ENCODE data around the gene DPYD.

The DPYD gene

DNA sequence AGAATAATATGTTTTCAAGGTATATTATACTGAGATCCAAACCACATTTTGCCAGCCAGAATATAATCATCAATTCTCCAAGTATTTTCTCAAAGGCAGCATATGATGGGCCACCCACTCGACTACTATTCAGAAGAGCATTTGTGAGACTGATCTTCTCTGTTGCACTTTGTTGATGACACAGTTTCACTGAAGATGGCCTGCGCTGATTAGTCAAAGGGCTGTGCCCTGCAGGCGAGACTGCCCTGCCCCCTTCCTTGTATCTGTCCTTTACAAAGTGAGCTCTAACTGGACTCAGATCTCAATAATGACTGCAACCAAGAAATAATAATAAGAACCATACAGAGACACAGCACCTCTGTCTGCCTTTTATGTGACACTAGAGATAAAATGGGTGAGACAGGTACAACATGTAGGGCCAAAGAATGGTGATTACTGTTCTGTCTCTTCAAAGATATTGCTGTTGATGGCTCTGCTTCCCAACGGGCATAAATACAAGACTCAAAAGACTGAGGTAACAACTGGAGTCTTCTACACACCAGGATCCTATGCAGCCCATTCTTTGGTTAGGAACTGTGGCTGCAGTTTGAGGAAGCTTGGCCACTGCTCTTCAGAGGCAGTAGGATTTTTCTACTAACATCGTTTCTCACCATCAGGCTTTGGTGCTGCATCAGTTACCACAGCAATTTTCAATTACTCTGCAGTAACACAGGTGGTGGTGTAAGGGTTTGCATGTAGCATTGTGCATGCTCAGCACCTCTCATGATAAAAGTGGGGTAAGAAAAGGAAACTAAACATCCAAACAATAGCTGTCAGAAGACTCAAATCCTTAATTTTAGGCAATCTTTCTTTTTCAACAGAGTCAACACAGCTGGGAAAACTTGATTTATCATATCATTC is 718.1 kb downstream of the DPYD start:
- no peak for DNase-seq (ENCODE audit: low read depth in 2 of 2)

DNA sequence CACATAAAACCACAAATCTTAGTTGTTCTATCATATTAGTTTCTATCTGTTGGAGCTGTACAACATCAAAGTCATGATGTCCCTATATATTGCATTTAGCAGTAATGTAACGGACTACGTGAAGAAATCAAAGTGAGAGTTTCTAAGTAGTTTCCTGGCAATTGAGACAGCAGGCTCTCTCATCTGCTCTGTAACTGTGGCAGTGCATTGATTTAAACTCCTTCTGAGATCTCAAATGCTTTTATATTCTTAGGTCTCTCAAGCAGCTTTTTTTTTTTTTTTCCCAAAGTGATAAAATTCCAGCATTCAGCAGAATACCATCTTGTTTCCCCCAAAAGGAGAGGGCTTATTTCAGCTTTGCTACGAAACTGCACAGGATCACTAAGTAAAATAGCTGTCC is 719.2 kb downstream of the DPYD start:
- DNase-seq (ENCODE audit: low read depth in 2 of 2): no peak

DNA sequence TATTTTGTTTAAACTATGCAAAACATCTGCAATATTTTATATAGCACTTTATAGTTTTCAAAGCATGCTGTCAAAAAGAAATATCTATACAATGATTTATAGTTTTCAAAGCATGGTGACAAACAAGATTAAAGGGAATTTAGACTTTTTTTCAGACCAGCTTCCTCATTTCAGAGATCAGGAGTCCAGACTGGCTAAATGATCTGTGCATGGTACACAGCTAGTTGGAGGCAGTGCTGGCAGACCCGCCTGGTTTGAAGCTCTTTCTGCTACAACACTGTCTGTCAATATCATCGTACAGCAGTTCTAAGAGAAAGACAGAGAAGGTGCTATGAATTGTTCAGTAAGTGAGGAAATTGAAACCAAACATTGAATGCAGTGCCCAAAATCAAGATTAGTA is 720.2 kb downstream of the DPYD start:
- no peak for DNase-seq (ENCODE audit: low read depth in 2 of 2)

DNA sequence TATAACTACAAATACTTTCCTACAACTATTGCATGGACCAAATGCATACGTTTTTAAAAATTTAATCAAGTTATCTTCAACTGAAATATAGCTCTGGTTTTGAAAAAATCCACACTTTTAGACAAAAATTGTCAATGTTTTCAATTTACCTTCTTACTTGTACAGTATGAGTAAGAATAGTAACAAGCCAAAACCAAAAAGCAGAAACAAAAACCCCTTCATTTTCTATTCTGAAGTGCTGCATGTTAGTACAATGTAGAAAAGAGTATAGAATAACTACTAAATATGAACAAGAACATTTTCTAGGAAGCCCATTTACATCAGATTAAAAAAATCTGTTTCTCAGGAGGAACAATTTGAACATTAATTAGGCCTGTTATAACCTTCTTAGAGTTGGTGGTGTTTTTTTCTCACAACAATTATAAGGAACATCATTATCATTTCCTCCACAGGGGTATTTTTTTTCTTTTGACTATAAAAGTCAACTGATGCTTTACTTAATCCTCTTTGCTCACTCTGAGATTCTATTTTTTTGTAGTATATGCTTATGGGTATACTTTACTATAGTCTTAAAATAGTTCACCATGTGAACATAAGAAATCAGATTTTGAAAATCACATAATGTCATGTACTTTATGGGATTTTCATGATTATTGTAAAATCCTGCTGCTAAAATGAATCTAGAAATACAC is 723.9 kb downstream of the DPYD start:
- no peak for DNase-seq (ENCODE audit: low read depth in 2 of 2)

DNA sequence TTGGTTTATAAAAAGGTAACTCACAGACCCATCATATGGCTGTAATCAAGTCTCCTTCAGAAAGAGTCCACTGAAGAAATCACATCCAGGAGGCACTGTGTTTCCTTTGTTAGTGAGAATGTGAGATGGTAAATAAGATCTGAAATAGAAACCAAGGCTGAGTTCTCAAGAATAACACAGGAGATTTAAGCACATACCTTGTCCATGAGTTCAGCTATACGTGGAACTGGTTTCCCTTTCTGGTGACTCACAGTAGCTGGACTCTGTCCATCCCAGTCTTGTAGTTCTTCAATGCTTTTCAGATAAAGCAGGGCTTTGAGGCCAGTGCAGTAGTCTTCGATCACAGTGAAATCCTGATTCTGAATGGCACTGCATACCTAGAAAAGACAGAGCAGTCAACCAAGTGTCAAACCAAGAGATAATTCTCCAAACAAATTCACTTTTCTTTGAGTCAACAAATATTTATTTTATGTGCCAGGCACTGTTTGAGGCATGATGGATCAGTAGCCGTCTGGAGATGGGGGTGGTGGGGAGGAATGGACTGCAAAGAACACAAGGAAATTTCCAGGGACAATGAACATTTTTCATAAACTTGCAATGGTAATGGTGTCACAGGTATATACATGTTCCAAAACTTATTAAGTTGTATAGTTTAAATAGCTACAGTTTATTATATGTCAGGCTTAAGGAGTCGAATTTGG is 727.8 kb downstream of the DPYD start:
- no peak for DNase-seq (ENCODE audit: low read depth in 2 of 2)

DNA sequence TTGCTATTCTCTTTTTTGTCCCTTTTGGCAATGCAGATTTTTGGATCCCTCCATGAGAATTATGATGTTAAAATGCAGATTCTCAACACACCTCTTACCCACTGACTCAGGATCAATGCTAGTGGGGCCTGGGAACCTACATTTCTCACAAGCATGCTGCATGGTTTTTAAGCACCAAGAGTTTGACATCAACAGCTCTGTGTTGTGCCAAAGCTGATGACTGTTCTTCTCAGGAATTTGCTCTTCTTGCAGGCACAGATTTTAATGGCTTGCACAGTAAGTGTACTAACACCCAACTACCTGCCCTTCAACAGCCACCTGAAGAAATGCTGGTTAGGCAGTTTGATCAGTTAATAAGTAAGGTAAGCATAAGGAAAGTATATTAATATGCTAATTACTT is 730.5 kb downstream of the DPYD start:
- no peak for DNase-seq (ENCODE audit: low read depth in 2 of 2)

DNA sequence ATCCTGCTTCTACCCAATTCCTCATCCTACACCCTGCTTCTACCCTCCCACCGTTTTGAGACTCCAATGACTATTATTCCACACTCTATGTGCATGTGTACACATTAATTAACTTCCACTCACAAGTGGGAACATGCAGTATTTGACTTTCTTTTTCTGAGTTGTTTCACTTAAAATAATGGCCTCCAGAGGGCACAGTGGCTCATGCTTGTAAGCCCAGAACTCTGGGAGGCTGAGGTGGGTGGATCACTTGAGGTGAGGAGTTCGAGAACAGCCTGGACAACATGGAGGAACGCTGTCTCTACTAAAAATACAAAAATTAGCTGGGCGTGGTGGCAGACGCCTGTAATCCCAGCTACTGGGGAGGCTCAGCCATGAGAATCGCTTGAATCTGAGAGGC is 734.5 kb downstream of the DPYD start:
- no peak for DNase-seq (ENCODE audit: low read depth in 2 of 2)

DNA sequence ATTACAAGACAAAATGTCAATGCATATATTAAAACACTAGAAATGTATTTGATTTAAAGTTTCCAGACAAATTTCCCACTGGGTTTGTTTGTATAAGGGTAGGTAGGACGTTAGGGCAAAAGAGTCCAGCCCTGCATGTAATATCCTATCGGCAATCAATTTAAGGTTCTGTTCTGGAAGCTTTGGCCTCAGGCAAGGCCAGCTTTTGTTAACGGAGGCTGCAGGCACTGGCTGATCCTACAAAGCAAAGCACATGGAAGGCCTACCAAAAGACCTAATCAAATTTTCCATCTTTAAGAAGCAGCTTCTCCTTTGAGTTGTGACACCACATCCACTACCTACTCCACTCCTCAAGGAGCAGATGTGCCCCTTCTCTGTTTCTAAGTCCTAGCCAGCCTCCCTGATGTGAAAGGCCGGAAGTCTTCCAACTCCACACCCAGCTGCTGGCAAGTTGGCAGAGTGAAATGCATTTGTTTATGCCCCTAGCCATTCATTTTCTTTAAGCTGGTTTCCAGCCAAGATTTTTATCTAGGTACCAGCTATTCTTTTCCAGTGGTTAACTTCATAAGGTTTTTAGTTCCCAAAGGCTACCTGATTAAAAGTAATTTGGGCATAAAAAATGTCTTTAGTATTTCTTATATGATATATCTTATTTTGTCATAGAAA is 746.7 kb downstream of the DPYD start:
- DNase-seq (ENCODE audit: low read depth in 2 of 2): no peak

DNA sequence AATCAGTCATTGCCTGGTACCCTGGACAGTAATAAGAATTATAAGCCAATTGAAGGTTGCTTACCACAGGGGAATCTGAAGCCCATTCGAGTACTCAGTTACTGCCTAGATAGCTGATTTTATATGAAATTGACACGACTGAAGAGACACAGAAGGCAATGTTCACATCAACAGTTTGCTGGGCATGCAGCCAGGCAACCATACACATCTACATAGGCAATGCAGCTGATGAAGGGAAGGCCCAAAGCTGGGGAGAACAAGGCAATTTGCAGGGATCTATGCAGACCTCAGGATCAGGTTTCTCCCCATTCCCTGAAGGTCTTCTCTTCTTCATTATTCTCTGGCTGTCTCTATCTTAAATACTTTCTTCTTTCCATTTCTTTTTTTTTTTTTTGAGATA is 750.5 kb downstream of the DPYD start:
- no peak for DNase-seq (ENCODE audit: low read depth in 2 of 2)

DNA sequence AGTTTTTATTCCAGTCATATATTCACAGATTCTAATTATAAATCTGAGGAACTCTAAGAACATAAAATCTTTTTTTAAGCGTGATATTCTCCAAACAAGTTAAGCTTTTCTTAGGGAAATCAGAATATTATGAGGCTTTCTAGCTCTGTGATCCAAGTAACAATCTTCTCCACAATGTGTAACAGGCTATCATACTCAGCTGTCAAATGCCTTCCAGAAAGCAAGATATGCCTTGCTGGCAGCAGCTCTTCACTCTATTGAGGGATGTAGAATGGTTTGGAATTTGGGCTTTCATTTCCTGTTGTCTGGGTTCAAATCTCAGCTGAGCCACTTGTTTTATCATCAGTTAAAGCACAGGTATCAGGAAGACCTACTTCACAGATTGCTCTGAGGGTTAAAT is 752.8 kb downstream of the DPYD start:
- no peak for DNase-seq (ENCODE audit: low read depth in 2 of 2)

DNA sequence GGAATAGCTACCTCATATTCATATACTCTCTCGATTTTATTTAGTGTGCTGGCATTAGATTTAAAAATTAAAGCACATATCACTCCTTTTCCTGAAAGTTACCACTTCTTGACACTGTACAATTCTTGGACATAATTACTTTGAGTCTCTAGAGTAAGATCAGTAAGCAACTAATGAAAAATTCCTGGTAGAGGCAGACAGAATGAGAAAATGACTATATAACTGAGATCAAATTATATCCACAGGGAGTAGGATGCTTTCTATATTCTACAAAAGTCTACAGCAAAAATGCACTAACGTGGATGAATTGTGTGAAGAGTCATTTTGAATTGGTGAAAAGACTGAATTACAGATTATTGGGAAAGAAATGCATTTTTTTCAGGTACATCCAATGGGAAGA is 753.6 kb downstream of the DPYD start:
- no peak for DNase-seq (ENCODE audit: low read depth in 2 of 2)

DNA sequence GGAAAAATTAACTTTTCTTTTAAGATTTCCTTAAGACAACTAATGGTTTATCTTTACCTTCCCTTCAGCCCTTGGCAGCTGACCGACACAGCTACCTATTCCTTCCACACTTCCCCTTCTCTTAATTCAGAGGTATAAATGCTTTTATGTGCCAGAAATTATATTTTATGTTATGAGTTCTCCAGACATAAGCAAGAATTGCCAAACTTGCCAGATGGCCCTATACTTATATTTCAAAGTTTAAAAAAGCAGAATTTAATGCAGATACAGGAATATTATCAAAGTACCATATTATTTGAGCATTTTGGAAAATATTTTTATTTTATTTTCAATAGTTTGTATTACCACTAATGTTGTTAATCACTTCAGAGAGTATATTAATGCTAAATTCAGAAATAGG is 754.2 kb downstream of the DPYD start:
- no peak for DNase-seq (ENCODE audit: low read depth in 2 of 2)

DNA sequence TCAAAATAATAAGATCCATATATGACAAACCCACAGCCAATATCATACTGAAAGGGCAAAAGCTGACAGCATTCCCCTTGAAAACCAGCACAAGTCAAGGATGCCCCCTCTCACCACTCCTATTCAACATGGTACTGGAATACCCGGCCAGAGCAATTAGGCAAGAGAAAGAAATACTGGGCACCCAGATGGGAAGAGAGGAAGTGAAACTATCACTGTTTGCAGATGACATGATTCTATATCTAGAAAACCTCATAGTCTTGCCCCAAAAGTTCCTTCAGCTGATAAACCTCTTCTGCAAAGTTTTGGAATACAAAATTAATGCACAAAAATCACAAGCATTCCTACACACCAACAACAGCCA is 756.6 kb downstream of the DPYD start:
- DNase-seq (ENCODE audit: low read depth in 2 of 2): no peak

DNA sequence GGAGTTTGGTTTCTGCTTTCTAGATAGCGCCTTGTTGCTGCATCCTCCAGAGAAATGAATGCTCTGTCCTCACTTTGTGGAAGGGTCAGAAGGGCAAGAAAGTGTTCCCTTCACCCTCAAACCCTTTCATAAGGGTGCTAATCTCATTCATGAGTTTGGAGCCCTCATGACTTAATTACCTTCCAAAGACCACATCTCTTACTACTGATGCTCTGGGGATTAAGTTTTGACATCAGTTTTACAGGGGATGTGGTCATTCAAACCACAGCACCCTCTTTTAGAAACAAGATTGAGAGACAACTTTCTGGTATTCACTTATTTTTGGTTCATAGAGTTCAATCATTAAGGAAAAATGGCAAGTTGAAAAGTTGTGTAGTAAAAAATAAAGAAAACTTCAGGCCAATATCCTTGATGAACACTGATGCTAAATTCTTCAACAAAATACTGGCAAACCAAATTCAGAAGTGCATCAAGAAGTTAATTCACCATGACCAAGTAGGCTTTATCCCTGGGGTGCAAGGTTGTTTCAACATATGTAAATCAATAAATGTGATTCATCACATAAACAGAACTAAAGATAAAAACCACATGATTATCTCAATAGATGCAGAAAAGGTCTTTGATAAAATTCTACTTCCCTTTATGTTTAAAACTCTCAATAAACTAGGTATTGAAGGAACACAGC is 757.1 kb downstream of the DPYD start:
- DNase-seq (ENCODE audit: low read depth in 2 of 2): no peak

DNA sequence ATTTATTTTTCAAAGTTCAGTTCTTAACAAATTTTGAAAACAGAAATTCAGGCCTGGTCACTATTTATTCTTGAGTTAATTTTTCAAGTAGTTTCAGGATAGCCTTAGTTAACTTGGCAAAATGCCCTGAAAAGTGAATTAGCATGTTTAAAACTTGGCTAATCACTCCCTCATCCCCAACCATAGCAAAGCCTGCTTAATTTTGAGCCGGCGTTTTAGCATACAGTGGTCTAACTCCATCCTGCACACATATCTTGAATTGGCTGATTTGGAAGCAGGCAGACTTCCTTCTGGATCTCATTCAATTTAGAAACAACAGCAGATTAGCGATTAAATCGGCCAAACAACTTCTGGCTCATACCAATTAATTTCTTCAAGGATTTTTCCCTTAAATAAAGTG is 760.0 kb downstream of the DPYD start:
- DNase-seq (ENCODE audit: low read depth in 2 of 2): no peak

DNA sequence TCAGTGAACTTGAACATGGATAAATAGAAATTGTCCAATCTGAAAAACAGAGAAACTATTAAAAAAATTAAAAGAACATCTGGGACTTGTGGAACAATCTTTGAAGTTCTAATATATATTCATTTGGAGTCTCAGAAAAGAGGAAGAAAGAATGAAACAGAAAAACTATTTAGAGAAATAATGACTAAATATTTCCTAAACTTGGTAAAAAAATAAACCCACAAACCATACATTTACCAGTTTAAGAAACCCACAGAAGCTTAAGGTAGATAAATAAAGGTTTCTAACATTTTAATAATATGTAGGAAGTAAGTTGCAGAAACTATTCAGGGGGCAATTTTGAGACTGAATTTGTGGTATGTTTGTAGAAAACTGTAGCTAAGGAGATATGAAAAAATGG is 761.5 kb downstream of the DPYD start:
- DNase-seq (ENCODE audit: low read depth in 2 of 2): no peak

DNA sequence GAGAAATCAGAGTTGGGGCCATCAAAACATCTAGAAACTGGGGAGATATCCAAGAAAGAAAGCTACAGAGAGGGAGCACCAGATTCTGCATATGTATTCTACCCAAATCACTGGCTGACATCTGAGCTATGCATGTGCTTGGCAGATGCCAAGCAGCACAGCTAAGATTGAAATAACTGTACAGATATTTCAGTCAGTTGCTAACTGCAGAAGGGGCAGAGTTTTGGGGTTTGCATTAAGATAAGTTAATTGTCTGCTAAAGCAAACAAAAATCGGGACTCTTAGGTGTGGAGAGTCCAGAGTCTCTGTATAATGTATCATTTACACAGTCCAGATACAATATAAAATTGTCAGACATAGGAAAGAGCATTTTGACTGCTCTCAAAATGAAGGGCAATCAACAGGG is 762.1 kb downstream of the DPYD start:
- DNase-seq (ENCODE audit: low read depth in 2 of 2): no peak

DNA sequence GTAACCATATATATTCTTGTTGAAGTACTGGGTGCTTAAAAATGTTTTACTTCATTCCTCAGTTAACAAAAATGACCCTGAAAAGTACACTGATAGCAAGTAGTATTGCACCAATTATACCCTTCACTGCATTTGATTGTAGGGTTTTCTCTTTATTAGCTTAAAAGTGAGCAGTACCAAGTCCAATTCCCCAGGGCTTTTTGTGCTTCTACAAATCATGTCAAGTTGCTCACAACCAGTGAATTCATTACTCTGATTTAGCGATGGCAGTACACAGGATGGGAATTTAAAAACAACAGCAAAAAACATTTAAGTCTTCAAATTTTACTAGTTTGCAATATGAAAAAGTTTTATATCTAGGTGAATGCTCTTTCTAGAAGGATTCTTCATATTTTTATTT is 762.8 kb downstream of the DPYD start:
- DNase-seq (ENCODE audit: low read depth in 2 of 2): no peak

DNA sequence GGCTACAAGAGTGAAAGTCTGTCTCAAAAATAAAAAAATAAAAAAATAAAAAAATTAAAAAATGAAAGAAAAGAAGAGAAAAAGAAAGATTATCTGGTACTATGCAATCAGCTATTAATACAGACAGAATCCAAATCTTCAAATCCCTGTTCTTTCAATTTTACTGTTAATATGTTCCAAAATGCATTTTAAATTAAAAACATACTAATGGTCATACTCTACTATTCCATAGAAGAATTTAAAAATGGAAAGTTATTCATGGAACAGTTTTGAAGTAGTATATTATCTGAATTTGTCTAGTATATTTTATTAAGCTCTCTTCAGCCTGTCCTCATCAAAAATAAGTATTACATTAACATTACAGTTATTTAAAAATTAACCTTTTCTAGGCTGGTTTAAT is 769.2 kb downstream of the DPYD start:
- no peak for DNase-seq (ENCODE audit: low read depth in 2 of 2)

DNA sequence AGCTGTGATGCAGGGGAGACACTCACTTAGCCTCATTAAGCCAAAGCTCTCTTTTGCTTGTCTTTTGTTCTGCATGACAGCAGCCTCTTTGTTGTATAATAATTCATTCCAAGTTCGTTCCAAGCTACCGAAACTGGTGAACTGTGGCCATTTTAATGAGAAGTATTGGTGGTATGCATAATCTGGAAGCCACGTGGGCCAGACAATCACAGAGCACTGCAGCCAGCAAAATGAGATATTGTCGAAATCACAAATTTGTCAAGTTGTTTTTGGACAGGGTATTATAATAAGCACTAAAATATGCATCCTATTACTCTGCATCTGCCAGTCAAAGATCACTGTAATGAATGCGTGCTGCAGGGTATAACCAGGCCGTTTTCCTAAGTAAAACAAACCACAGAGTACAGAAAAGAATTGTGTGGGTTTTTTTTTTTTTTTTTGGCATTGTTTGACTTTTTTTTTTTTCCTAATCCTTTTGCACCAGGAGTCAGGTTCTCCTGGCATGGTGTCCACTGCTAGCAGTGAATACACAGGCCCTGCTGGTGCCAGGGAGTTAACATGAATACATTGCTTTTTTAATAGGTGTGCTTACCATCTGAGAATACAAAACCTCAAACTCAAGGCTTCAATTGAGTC is 775.4 kb downstream of the DPYD start:
- no peak for DNase-seq (ENCODE audit: low read depth in 2 of 2)

DNA sequence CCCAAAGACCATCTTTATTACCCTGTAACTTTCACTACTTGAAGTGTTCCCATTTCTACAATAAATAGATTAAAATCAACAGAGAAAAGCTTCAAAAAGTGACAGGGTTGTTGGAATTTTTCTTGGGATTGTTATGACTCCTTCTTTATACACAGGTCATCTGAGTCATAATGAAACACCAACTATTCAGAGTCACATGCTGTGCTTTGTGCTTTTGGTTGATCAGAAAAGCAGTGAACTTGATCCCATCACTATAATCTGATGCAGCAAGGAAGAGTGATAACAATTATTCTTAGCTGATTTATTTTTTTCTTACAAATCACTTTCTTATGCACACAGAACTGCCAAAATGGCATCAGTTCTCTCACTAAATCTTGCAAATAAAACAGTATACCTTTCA is 776.3 kb downstream of the DPYD start:
- no peak for DNase-seq (ENCODE audit: low read depth in 2 of 2)
